ENCODE data around the gene FRK. TPM values are rescaled to one million over a fixed set of nuclear protein-coding genes. Genes with fewer than 3 reads are reported as not detected.

FRK gene
- polyA plus RNA-seq, 1 donor (not counting 4 experiments of a cell fraction or from before 2014, with no cell fraction given): 2.4 TPM

DNA sequence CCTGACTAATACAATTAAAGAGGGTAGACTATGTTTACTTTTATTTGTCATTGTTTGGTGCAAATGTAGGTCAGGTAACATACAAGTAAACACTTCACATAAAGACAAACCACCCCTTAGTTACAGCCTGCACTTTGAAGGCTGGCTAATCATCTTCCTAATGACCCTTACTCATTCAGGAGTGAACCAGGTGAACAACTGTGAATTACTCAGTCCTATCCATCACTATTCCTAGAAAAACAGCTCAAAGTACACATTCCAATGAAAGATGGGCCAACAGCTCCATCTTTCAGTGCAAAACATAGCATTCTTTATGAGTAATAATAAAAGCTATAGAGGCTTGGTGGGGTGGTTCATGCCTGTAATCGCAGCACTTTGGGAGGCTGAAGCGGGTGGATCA lies 78.2 kb downstream of the FRK start:
- no peak overlapping the region for H3K27ac ChIP-seq (ENCODE audit: control insufficient read depth, insufficient read depth, low read length)
- no peaks in the 10 kb centered on the region for H3K9me3 ChIP-seq (ENCODE audit: control insufficient read depth, low read depth, low read length)
- no peaks in the 10 kb centered on the region for H4K20me1 ChIP-seq (ENCODE audit: control insufficient read depth, extremely low read depth, insufficient read depth, low read length)
- H3K4me3 ChIP-seq (ENCODE audit: control insufficient read depth in 2 of 3, extremely low read depth in 1 of 3, insufficient read depth in 2 of 3, low read depth in 1 of 3, low read length in 3 of 3): no peak overlapping the region
- no peaks in the 10 kb centered on the region for H3K27me3 ChIP-seq (ENCODE audit: control insufficient read depth, extremely low read depth, insufficient read depth, low read length)
- H3K4me2 ChIP-seq (ENCODE audit: control insufficient read depth, extremely low read depth, insufficient read depth, low read depth, low read length): no peak overlapping the region
- no peak overlapping the region for H3K9ac ChIP-seq (ENCODE audit: control insufficient read depth, extremely low read depth, insufficient read depth, low read length)
- H3K79me2 ChIP-seq (ENCODE audit: control insufficient read depth, insufficient read depth, low read length): no peaks in the 10 kb centered on the region
- no peaks in the 10 kb centered on the region for H3K9me1 ChIP-seq (ENCODE audit: control insufficient read depth, extremely low read depth, insufficient read depth, low read length)
- no peaks in the 10 kb centered on the region for H3K4me1 ChIP-seq (ENCODE audit: control insufficient read depth, extremely low read depth, insufficient read depth, low read length)
- dilution Hi-C loops (cut with MboI; ENCODE audit: extremely low pct_ligation_motif_present, low sequenced_read_pairs): no loop called here
- DNase-seq (ENCODE audit: low read depth, low spot score) (no peak), FAIRE-seq (no peak)
- no peak overlapping the region for H2AFZ ChIP-seq (ENCODE audit: control insufficient read depth, low read length)
- TF ChIP-seq, protein P1, sequence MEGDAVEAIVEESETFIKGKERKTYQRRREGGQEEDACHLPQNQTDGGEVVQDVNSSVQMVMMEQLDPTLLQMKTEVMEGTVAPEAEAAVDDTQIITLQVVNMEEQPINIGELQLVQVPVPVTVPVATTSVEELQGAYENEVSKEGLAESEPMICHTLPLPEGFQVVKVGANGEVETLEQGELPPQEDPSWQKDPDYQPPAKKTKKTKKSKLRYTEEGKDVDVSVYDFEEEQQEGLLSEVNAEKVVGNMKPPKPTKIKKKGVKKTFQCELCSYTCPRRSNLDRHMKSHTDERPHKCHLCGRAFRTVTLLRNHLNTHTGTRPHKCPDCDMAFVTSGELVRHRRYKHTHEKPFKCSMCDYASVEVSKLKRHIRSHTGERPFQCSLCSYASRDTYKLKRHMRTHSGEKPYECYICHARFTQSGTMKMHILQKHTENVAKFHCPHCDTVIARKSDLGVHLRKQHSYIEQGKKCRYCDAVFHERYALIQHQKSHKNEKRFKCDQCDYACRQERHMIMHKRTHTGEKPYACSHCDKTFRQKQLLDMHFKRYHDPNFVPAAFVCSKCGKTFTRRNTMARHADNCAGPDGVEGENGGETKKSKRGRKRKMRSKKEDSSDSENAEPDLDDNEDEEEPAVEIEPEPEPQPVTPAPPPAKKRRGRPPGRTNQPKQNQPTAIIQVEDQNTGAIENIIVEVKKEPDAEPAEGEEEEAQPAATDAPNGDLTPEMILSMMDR (optimal IDR thresholded peaks at IDR 0.05 in 1 of 3, IDR thresholded peaks at IDR 0.05 in 1 of 3, conservative IDR thresholded peaks at IDR 0.05 in 1 of 3; ENCODE audit: extremely low read depth in 1 of 3, insufficient read depth in 2 of 3, low read length in 3 of 3): no peak
- TF ChIP-seq EZH2 (IDR thresholded peaks at IDR 0.05; ENCODE audit: low read length): no peak
- no peaks in the 10 kb centered on the region for H3K36me3 ChIP-seq (ENCODE audit: control insufficient read depth in 2 of 2, extremely low read depth in 1 of 2, insufficient read depth in 2 of 2, low read length in 2 of 2)

DNA sequence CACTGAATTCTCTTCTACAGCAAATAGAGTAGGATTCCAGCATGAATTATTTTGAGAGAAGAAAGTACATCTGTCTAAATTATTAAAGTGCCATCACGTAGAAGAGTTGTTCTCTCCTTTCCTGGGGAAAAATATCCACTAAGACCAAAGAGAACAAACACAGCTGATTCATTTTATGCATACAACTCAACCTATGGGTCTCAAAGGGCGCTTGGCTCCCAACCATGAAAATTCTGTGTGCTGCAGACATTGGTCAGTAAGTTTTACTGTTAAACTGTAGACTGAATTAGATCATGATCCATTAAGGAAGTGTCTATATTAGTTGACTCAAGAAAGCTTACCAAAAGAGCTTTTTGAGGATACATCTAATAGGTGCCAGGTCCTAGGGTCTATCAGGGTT lies 83.5 kb downstream of the FRK start:
- Histone ChIP-seq H3K4me1 (ENCODE audit: control insufficient read depth, extremely low read depth, insufficient read depth, low read length) (no peaks in the 10 kb centered on the region), H3K4me3 (ENCODE audit: control insufficient read depth in 2 of 3, extremely low read depth in 1 of 3, insufficient read depth in 2 of 3, low read depth in 1 of 3, low read length in 3 of 3) (no peak overlapping the region), H3K9me1 (ENCODE audit: control insufficient read depth, extremely low read depth, insufficient read depth, low read length) (no peaks in the 10 kb centered on the region), H2AFZ (ENCODE audit: control insufficient read depth, low read length) (no peak overlapping the region), H3K36me3 (ENCODE audit: control insufficient read depth in 2 of 2, extremely low read depth in 1 of 2, insufficient read depth in 2 of 2, low read length in 2 of 2) (no peaks in the 10 kb centered on the region), H3K9ac (ENCODE audit: control insufficient read depth, extremely low read depth, insufficient read depth, low read length) (no peak overlapping the region), H4K20me1 (ENCODE audit: control insufficient read depth, extremely low read depth, insufficient read depth, low read length) (no peaks in the 10 kb centered on the region), H3K27me3 (ENCODE audit: control insufficient read depth, extremely low read depth, insufficient read depth, low read length) (no peaks in the 10 kb centered on the region), H3K79me2 (ENCODE audit: control insufficient read depth, insufficient read depth, low read length) (no peaks in the 10 kb centered on the region), H3K27ac (ENCODE audit: control insufficient read depth, insufficient read depth, low read length) (no peak overlapping the region), H3K9me3 (ENCODE audit: control insufficient read depth, low read depth, low read length) (no peaks in the 10 kb centered on the region), H3K4me2 (ENCODE audit: control insufficient read depth, extremely low read depth, insufficient read depth, low read depth, low read length) (no peak overlapping the region)
- TF ChIP-seq, protein P1 (optimal IDR thresholded peaks at IDR 0.05 in 1 of 3, IDR thresholded peaks at IDR 0.05 in 1 of 3, conservative IDR thresholded peaks at IDR 0.05 in 1 of 3; ENCODE audit: extremely low read depth in 1 of 3, insufficient read depth in 2 of 3, low read length in 3 of 3): no peak
- dilution Hi-C loops (cut with MboI; ENCODE audit: extremely low pct_ligation_motif_present, low sequenced_read_pairs): no loop called here
- FAIRE-seq: no peak
- no peak for DNase-seq (ENCODE audit: low read depth, low spot score)

Measured in keratinocyte (primary cell).